Activated T-helper 2 cell treated with anti-CD3 and anti-CD28 coated beads, Interferon-gamma antibody, Interleukin-2, Interleukin-4, amounts not matched to agents 10 μg/mL and 5 μg/mL and 100 μg/mL, durations not matched to agents 14 hours and 24 hours and 36 hours (primary cell): Measurements from ENCODE around the gene KIF9. TPM values are rescaled to one million over a fixed set of nuclear protein-coding genes. Genes with fewer than 3 reads are reported as not detected.
"Not testable (repeated sequence)": the region's sequence is repeated elsewhere in the genome, so short reads cannot be mapped to it uniquely, and the experiment has no call there.

Experiments
- DNase-seq: peaks from one replicate; pipeline ENCODE4 v3.0.0; 2021; ENCODE audit warnings: low spot score
- H3K27ac Mint-ChIP-seq: one replicate; pipeline ENCODE4 v1.8.0; 2021; ENCODE audit warnings: mixed read lengths
- H3K27me3 Mint-ChIP-seq: one replicate; pipeline ENCODE4 v1.8.0; 2021; ENCODE audit warnings: low read depth, mixed read lengths
- H3K36me3 Mint-ChIP-seq: one replicate; pipeline ENCODE4 v1.8.0; 2021; ENCODE audit warnings: low read depth, mixed read lengths
- H3K4me1 Mint-ChIP-seq: one replicate; pipeline ENCODE4 v1.8.0; 2021; ENCODE audit warnings: low read depth, mixed read lengths
- H3K4me3 Mint-ChIP-seq: one replicate; pipeline ENCODE4 v1.8.0; 2021; ENCODE audit warnings: low read depth, mild to moderate bottlenecking, moderate library complexity, mixed read lengths
- H3K9me3 Mint-ChIP-seq: one replicate; pipeline ENCODE4 v1.8.0; 2021; ENCODE audit warnings: mixed read lengths
- intact Hi-C: fragments of 100-400 bp; cut with micrococcal nuclease; formaldehyde crosslinking; loops from one replicate; pipeline ENCODE4 v1.15.1; 2023
- total RNA-seq: library from RNA; stranded (reverse); gene quantifications from 2 replicates; pipeline ENCODE4 v1.2.3, GENCODE V29; 2022

Gene KIF9
- total RNA-seq, 1 donor from 2014 or later: 3.5 TPM

- Mint-ChIP-seq H3K9me3 (no peaks in the 10 kb centered on the region), H3K27me3 (no peaks in the 10 kb centered on the region), H3K4me3 (no peak overlapping the region), H3K27ac (no peak overlapping the region), H3K4me1 (peaks cover 6% of the 10 kb centered on the region), H3K36me3 (peaks cover 47% of the 10 kb centered on the region)
- no peak for DNase-seq
- intact Hi-C loops: no loop called here
These were observed 23.4 kb upstream of the KIF9 start for GRCh38 chr3:47306022-47306421.

GRCh38 chr3:47301456-47301855, 18.9 kb upstream of the KIF9 start:
- intact Hi-C loops: no loop called here
- no peak for DNase-seq
- Mint-ChIP-seq H3K27ac (no peak overlapping the region), H3K9me3 (no peaks in the 10 kb centered on the region), H3K4me1 (peaks cover 27% of the 10 kb centered on the region), H3K4me3 (no peak overlapping the region), H3K27me3 (no peaks in the 10 kb centered on the region), H3K36me3 (peaks cover 32% of the 10 kb centered on the region)

GRCh38 chr3:47299381-47300318, 17.1 kb upstream of the KIF9 start:
- DNase-seq: no peak
- H3K4me1 Mint-ChIP-seq: peaks cover 29% of the 10 kb centered on the region

GRCh38 chr3:47298439-47298838, 15.8 kb upstream of the KIF9 start:
- peaks cover 29% of the 10 kb centered on the region for H3K4me1 Mint-ChIP-seq

More at GRCh38 chr3:47299381-47300318, 17.1 kb upstream of the KIF9 start:
- no peaks in the 10 kb centered on the region for H3K27me3 Mint-ChIP-seq
- H3K36me3 Mint-ChIP-seq: peaks cover 23% of the 10 kb centered on the region
- H3K4me3 Mint-ChIP-seq: no peak overlapping the region
- no peaks in the 10 kb centered on the region for H3K9me3 Mint-ChIP-seq
- H3K27ac Mint-ChIP-seq: no peak overlapping the region
- intact Hi-C loops: no loop called here

GRCh38 chr3:47296562-47297302, 14.1 kb upstream of the KIF9 start:
- Mint-ChIP-seq H3K27ac (no peak overlapping the region), H3K27me3 (no peaks in the 10 kb centered on the region), H3K4me3 (no peak overlapping the region), H3K4me1 (peaks cover 27% of the 10 kb centered on the region), H3K9me3 (no peaks in the 10 kb centered on the region), H3K36me3 (peaks cover 14% of the 10 kb centered on the region)
- no peak for DNase-seq
- intact Hi-C loops: no loop called here

More at GRCh38 chr3:47298439-47298838, 15.8 kb upstream of the KIF9 start:
- no peak overlapping the region for H3K27ac Mint-ChIP-seq
- no peaks in the 10 kb centered on the region for H3K27me3 Mint-ChIP-seq
- H3K36me3 Mint-ChIP-seq: peaks cover 25% of the 10 kb centered on the region
- H3K9me3 Mint-ChIP-seq: no peaks in the 10 kb centered on the region
- intact Hi-C loops: no loop called here
- DNase-seq: no peak
- no peak overlapping the region for H3K4me3 Mint-ChIP-seq

- Mint-ChIP-seq H3K27me3 (no peaks in the 10 kb centered on the region), H3K36me3 (peaks cover 14% of the 10 kb centered on the region), H3K4me3 (no peak overlapping the region), H3K9me3 (no peaks in the 10 kb centered on the region), H3K27ac (no peak overlapping the region), H3K4me1 (peaks cover 27% of the 10 kb centered on the region)
- DNase-seq: no peak
- intact Hi-C loops: no loop called here
These were observed 13.4 kb upstream of the KIF9 start for GRCh38 chr3:47295976-47296375.

- peaks cover 20% of the 10 kb centered on the region for H3K36me3 Mint-ChIP-seq
- H3K9me3 Mint-ChIP-seq: no peaks in the 10 kb centered on the region
- DNase-seq: no peak
- peaks cover 27% of the 10 kb centered on the region for H3K4me1 Mint-ChIP-seq
- no peak overlapping the region for H3K4me3 Mint-ChIP-seq
- H3K27me3 Mint-ChIP-seq: no peaks in the 10 kb centered on the region
- H3K27ac Mint-ChIP-seq: no peak overlapping the region
- intact Hi-C loops: no loop called here
These were observed 12.7 kb upstream of the KIF9 start for GRCh38 chr3:47295322-47295721.

GRCh38 chr3:47294392-47294791, 11.8 kb upstream of the KIF9 start:
- Mint-ChIP-seq H3K4me3 (no peak overlapping the region), H3K27me3 (no peaks in the 10 kb centered on the region), H3K9me3 (no peaks in the 10 kb centered on the region), H3K27ac (no peak overlapping the region), H3K36me3 (peaks cover 29% of the 10 kb centered on the region), H3K4me1 (peaks cover 20% of the 10 kb centered on the region)
- DNase-seq: no peak
- intact Hi-C loops: no loop called here

GRCh38 chr3:47293822-47294221, 11.2 kb upstream of the KIF9 start:
- peaks cover 34% of the 10 kb centered on the region for H3K36me3 Mint-ChIP-seq
- peaks cover 19% of the 10 kb centered on the region for H3K4me1 Mint-ChIP-seq
- no peak overlapping the region for H3K4me3 Mint-ChIP-seq
- DNase-seq: no peak
- intact Hi-C loops: no loop called here
- H3K27me3 Mint-ChIP-seq: no peaks in the 10 kb centered on the region
- H3K27ac Mint-ChIP-seq: no peak overlapping the region
- H3K9me3 Mint-ChIP-seq: no peaks in the 10 kb centered on the region

GRCh38 chr3:47291754-47292420, 9.3 kb upstream of the KIF9 start:
- Mint-ChIP-seq H3K36me3 (peaks cover 36% of the 10 kb centered on the region), H3K4me1 (peaks cover 11% of the 10 kb centered on the region)
- H3K27ac Mint-ChIP-seq, DNase-seq, H3K9me3 Mint-ChIP-seq, H3K4me3 Mint-ChIP-seq, H3K27me3 Mint-ChIP-seq, intact Hi-C loops: not testable (repeated sequence)

GRCh38 chr3:47291158-47291753, 8.7 kb upstream of the KIF9 start:
- no peak overlapping the region for H3K27ac Mint-ChIP-seq
- intact Hi-C loops: no loop called here
- no peaks in the 10 kb centered on the region for H3K27me3 Mint-ChIP-seq
- DNase-seq: no peak
- H3K4me3 Mint-ChIP-seq: no peak overlapping the region
- no peaks in the 10 kb centered on the region for H3K9me3 Mint-ChIP-seq
- peaks cover 4% of the 10 kb centered on the region for H3K4me1 Mint-ChIP-seq
- H3K36me3 Mint-ChIP-seq: peaks cover 36% of the 10 kb centered on the region
